H9 (cell line): Measurements from ENCODE around the gene SLC12A1. TPM values are rescaled to one million over a fixed set of nuclear protein-coding genes. Genes with fewer than 3 reads are reported as not detected.

Source experiments
- DNase-seq: peaks from one replicate; pipeline ENCODE4 v3.0.0-alpha.2; 2017
- H2AFZ ChIP-seq: one replicate; pipeline ENCODE4 v1.6.1; 2013; ENCODE audit warnings: mild to moderate bottlenecking, low read length, control low read depth, moderate library complexity
- H2AK5ac ChIP-seq: 2 replicates; pipeline ENCODE4 v1.6.1; 2013; ENCODE audit warnings: low read length, control low read depth, mixed read lengths; ENCODE audit not compliant: insufficient read length
- H2BK120ac ChIP-seq: one replicate; pipeline ENCODE4 v1.6.1; 2013; ENCODE audit warnings: low read depth, mild to moderate bottlenecking, low read length, control low read depth, inconsistent platforms; ENCODE audit not compliant: poor library complexity, severe bottlenecking
- H2BK12ac ChIP-seq: 2 replicates; pipeline ENCODE4 v1.6.1; 2013; ENCODE audit warnings: low read length, control low read depth, mixed read lengths, low read depth; ENCODE audit not compliant: insufficient read length
- H2BK15ac ChIP-seq: 2 replicates; pipeline ENCODE4 v1.6.1; 2013; ENCODE audit warnings: low read depth, low read length, control low read depth
- H2BK20ac ChIP-seq: one replicate; pipeline ENCODE4 v1.6.1; 2013; ENCODE audit warnings: low read depth, mild to moderate bottlenecking, low read length, control low read depth, inconsistent platforms; ENCODE audit not compliant: poor library complexity, severe bottlenecking
- H2BK5ac ChIP-seq: 2 replicates; pipeline ENCODE4 v1.6.1; 2013; ENCODE audit warnings: low read length, control low read depth, mixed read lengths; ENCODE audit not compliant: insufficient read length
- H3K14ac ChIP-seq: 2 replicates; pipeline ENCODE4 v1.6.1; 2013; ENCODE audit warnings: low read length, control low read depth; ENCODE audit not compliant: insufficient read depth
- H3K18ac ChIP-seq: 2 replicates; pipeline ENCODE4 v1.6.1; 2013; ENCODE audit warnings: low read depth, mild to moderate bottlenecking, mixed read lengths, low read length, control low read depth; ENCODE audit not compliant: insufficient read length
- H3K23ac ChIP-seq: 2 replicates; pipeline ENCODE4 v1.6.1; 2013; ENCODE audit warnings: low read length, control low read depth, mixed read lengths, low read depth; ENCODE audit not compliant: insufficient read length
- H3K23me2 ChIP-seq: 2 replicates; pipeline ENCODE4 v1.6.1; 2013; ENCODE audit warnings: low read depth, mild to moderate bottlenecking, mixed read lengths, low read length, control low read depth; ENCODE audit not compliant: insufficient read length, poor library complexity, severe bottlenecking
- H3K27ac ChIP-seq: 2 replicates; pipeline ENCODE4 v1.5.1; 2013; ENCODE audit warnings: low read length, control low read depth, mixed read lengths, low read depth; ENCODE audit not compliant: insufficient read length
- H3K27me3 ChIP-seq: 2 replicates; pipeline ENCODE4 v1.6.1; 2013; ENCODE audit warnings: low read length, control low read depth, inconsistent platforms; ENCODE audit not compliant: insufficient read depth
- H3K4ac ChIP-seq: 2 replicates; pipeline ENCODE4 v1.6.1; 2013; ENCODE audit warnings: low read depth, mild to moderate bottlenecking, control low read depth, inconsistent platforms, low read length, moderate library complexity
- H3K4me1 ChIP-seq: 2 replicates; pipeline ENCODE4 v1.6.1; 2013; ENCODE audit warnings: low read length, control low read depth, inconsistent platforms; ENCODE audit not compliant: insufficient read depth
- H3K4me2 ChIP-seq: 2 replicates; pipeline ENCODE4 v1.6.1; 2013; ENCODE audit warnings: low read length, control low read depth, mixed read lengths; ENCODE audit not compliant: insufficient read length, insufficient read depth
- H3K56ac ChIP-seq: 2 replicates; pipeline ENCODE4 v1.6.1; 2013; ENCODE audit warnings: low read depth, mild to moderate bottlenecking, mixed read lengths, low read length, control low read depth; ENCODE audit not compliant: insufficient read length
- H3K79me1 ChIP-seq: 2 replicates; pipeline ENCODE4 v1.6.1; 2013; ENCODE audit warnings: low read depth, mild to moderate bottlenecking, moderate library complexity, low read length, control low read depth, inconsistent platforms; ENCODE audit not compliant: insufficient read depth, poor library complexity, severe bottlenecking
- H3K79me2 ChIP-seq: 2 replicates; pipeline ENCODE4 v1.6.1; 2013; ENCODE audit warnings: low read length, control low read depth, inconsistent platforms; ENCODE audit not compliant: insufficient read depth
- H3K9ac ChIP-seq: 2 replicates; pipeline ENCODE4 v1.6.1; 2013; ENCODE audit warnings: low read length, control low read depth, mixed read lengths; ENCODE audit not compliant: insufficient read length; ENCODE audit errors: extremely low read depth
- H3K9me3 ChIP-seq: one replicate; pipeline ENCODE4 v1.6.1; 2013; ENCODE audit warnings: low read depth, low read length, inconsistent platforms; ENCODE audit not compliant: control insufficient read depth
- H3T11ph ChIP-seq: one replicate; pipeline ENCODE4 v1.6.1; 2013; ENCODE audit warnings: mild to moderate bottlenecking, low read length, control low read depth, inconsistent platforms
- H4K20me1 ChIP-seq: one replicate; pipeline ENCODE4 v1.6.1; 2013; ENCODE audit not compliant: control insufficient read depth, insufficient read length, insufficient read depth
- H4K5ac ChIP-seq: 2 replicates; pipeline ENCODE4 v1.6.1; 2013; ENCODE audit warnings: low read depth, mild to moderate bottlenecking, mixed read lengths, low read length, control low read depth; ENCODE audit not compliant: insufficient read length
- H4K8ac ChIP-seq: replicated peaks from 2 replicates; pipeline ENCODE4 v1.6.1; 2013; ENCODE audit warnings: low read length, control low read depth, mixed read lengths, low read depth; ENCODE audit not compliant: insufficient read length
- H4K91ac ChIP-seq: 2 replicates; pipeline ENCODE4 v1.6.1; 2013; ENCODE audit warnings: low read depth, mild to moderate bottlenecking, moderate library complexity, mixed read lengths, low read length, control low read depth; ENCODE audit not compliant: insufficient read length
- H3K27ac Mint-ChIP-seq, 3 experiments: 2 replicates in 2 of 3; 3 replicates in 1 of 3; pipeline ENCODE4 v1.8.0; 2020 to 2021; ENCODE audit warnings: mixed read lengths in 3 of 3, mild to moderate bottlenecking in 1 of 3, moderate library complexity in 1 of 3
- H3K27me3 Mint-ChIP-seq: 2 replicates; pipeline ENCODE4 v1.8.0; 2021; ENCODE audit warnings: low read depth, mild to moderate bottlenecking, moderate library complexity, mixed read lengths
- H3K36me3 Mint-ChIP-seq, 3 experiments: 2 replicates in 2 of 3; 3 replicates in 1 of 3; pipeline ENCODE4 v1.8.0; 2020 to 2021; ENCODE audit warnings: low read depth in 3 of 3, mixed read lengths in 3 of 3; ENCODE audit not compliant: insufficient read depth in 1 of 3
- H3K4me1 Mint-ChIP-seq, 2 experiments: 2 replicates each; pipeline ENCODE4 v1.8.0; 2020; ENCODE audit warnings: mixed read lengths in 2 of 2
- H3K4me3 Mint-ChIP-seq, 2 experiments: 2 replicates in 1 of 2; 3 replicates in 1 of 2; pipeline ENCODE4 v1.8.0; 2020 to 2021; ENCODE audit warnings: mild to moderate bottlenecking in 2 of 2, mixed read lengths in 2 of 2, moderate library complexity in 1 of 2
- H3K9me3 Mint-ChIP-seq, 2 experiments: 2 replicates in 1 of 2; 3 replicates in 1 of 2; pipeline ENCODE4 v1.8.0; 2020; ENCODE audit warnings: mild to moderate bottlenecking in 2 of 2, mixed read lengths in 2 of 2, moderate library complexity in 1 of 2
- CTCF ChIP-seq: fragments of 200-600 bp; sonication (generic); conservative IDR thresholded peaks from 3 replicates; pipeline ENCODE4 v1.8.0; 2021; ENCODE audit warnings: antibody characterized with exemption, mild to moderate bottlenecking
- WGBS: extraction: QIAGEN DNeasy Blood & Tissue Kit; methylation state at CpG from one replicate; pipeline ENCODE4 v1.1.7; 2013; ENCODE audit warnings: missing lambda C conversion rate, low lambda C conversion rate, mixed read lengths; ENCODE audit not compliant: insufficient read length; ENCODE audit errors: extremely low coverage; 5-methylcytosine and 5-hydroxymethylcytosine counted together
- total RNA-seq: library from RNA; stranded (reverse); gene quantifications from 2 replicates; pipeline ENCODE4 v1.2.1, GENCODE V29; 2021

The SLC12A1 gene
- total RNA-seq, 1 experiment from 2014 or later = 0.07 TPM

DNA sequence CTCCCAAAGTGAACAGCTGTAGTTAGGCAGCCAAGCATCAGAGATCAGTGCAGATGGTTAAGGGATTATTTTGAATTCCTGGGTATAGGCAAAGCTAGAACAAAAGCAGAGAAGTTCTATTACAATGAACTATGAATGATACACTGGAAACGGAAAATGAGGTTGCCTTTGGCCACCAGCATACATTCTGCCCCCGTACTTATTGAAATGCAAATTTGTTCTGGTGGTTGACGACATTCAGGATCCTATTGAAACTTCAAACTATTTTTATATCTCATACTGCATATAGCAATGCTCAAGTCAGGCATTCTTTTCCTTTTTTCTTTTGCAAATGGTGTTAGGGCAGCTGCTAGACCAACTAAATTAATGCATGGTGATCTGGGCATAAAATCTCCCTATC, 61.7 kb downstream of the SLC12A1 start:
- WGBS = no CpG with 5 or more reads among the region's 3 CpGs
- Histone ChIP-seq H3K23ac (no peak overlapping the region), H3K27me3 (no peaks in the 10 kb centered on the region), H4K91ac (no peak overlapping the region), H3K79me2 (no peaks in the 10 kb centered on the region), H3K4me1 (peaks cover 19% of the 10 kb centered on the region), H2BK20ac (no peak overlapping the region), H3K9ac (no peak overlapping the region), H3K4me2 (no peak overlapping the region), H3K14ac (no peak overlapping the region), H3K79me1 (no peaks in the 10 kb centered on the region), H2AK5ac (no peak overlapping the region), H3K9me3 (no peaks in the 10 kb centered on the region), H2AFZ (no peak overlapping the region), H3K18ac (no peak overlapping the region), H2BK5ac (no peak overlapping the region), H4K20me1 (no peaks in the 10 kb centered on the region), H3T11ph (no peak overlapping the region), H4K8ac (no peak overlapping the region), H3K56ac (no peak overlapping the region), H4K5ac (no peak overlapping the region), H3K4ac (no peak overlapping the region), H2BK120ac (no peak overlapping the region), H3K27ac (no peak overlapping the region), H3K23me2 (no peaks in the 10 kb centered on the region), H2BK15ac (no peak overlapping the region), H2BK12ac (no peak overlapping the region)
- TF ChIP-seq CTCF = no peak
- Mint-ChIP-seq H3K4me3 (no peak overlapping the region), H3K36me3 (no peaks in the 10 kb centered on the region), H3K9me3 (no peaks in the 10 kb centered on the region), H3K27ac (no peak overlapping the region), H3K27me3 (no peaks in the 10 kb centered on the region), H3K4me1 (peaks cover 32 to 36% of the 10 kb centered on the region in 2 experiments)
- no peak for DNase-seq
